HG02973 (cell line): ENCODE data around the gene CDKN2B-AS1.

Experiments
- ATAC-seq: cut with Tn5 transposase; IDR thresholded peaks from one replicate; pipeline ENCODE4 v1.9.1; 2021; ENCODE audit warnings: moderate library complexity; ENCODE audit not compliant: unreplicated experiment

CDKN2B-AS1 gene

GRCh38 chr9:22114956-22115355, 120.4 kb downstream of the CDKN2B-AS1 start:
- no peak for ATAC-seq

GRCh38 chr9:22116758-22117157, 122.2 kb downstream of the CDKN2B-AS1 start:
- no peak for ATAC-seq

DNA sequence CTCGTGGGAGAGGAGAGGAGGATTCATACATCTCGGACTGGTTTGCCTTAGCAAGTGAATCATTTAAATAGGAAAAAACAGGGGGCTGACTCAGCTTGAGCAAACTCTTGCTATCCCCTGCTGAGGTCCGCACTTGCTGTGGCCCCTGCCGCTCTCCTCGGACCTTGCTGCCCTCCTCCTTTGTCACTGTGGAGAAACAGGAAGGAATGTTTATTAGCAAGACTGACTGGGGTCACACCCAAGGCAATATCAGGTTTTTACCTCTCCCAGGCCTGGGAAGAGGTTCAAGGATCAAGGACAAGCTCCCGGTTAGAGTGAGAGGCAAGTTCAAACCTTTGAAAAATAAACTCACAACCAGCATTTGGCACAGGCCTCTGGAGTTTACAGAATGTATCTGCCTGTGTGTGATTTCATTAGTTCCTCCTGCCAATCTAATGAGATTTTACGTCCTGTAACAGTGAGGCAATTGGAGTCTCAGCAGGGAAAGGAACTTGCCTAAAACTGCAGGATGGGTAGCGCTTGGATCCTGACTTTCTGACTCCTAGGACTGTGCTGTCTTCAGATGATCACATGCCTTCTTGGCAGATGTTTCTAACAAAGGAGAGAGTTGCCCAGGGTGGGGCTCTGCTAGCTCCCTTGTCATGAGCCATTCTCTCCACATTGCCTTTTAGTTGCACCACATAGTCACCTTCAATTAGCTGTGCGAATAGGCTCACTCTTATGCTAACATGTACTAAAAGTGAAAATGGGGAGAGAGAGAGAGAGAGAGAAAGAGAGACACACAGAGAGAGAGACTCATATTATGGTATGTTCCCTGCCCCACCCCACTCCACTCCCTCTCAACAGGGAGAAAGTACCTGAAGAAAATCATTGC, 123.2 kb downstream of the CDKN2B-AS1 start:
- ATAC-seq: no peak

DNA sequence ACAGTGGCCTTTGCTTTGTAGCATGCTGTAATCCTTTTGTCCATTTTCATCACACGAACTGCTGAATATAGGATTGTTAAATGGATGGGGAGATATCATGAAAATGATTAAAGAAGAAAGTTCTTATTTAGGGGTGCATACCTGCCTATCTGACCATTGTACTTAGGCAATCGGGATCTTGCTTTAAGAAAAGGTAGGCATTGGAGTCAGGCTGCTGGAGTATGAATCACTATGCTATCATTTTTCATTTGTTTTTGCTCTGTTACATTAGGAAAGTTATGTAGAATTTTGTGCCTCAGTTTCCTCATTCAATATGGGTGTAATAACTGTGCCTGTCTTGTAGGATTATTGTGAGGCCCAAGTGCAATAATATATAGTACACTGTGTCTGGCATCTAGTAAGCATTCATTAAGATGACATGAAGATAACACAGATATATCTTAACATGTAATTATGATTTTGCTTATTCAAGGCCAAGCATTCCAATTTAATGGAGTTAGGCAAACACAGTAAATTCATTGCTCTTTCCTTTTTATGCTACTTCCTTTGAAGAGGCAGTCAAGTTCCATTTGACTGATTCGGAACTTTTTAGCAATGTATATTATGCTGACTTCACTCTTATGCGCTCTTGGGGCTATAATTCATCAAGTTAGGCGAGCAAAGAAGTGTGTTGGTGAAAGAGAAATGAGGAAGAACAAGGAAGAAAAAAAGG, 124.4 kb downstream of the CDKN2B-AS1 start:
- ATAC-seq: no peak

GRCh38 chr9:22119522-22120158, 125.0 kb downstream of the CDKN2B-AS1 start:
- peak; percentile 70 for ATAC-seq

DNA sequence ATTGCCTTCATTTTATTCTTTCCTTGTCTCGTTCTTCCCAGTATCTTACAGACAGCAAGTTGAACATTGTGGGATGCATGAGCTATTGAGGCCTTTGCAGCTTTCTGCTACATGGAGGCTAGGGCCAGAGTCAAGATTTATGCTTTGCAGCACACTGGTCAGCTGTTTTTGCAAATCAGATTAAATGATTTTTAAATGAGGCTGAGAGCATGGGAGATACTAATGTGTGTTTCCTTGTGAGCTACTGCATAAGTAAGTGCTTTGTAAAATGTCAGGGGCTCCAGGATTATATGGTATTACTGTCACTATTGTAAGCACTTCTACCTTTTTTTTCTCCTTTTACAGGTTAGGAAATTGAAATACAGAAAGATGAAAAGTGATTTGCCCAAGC, 125.6 kb downstream of the CDKN2B-AS1 start:
- ATAC-seq: no peak

DNA sequence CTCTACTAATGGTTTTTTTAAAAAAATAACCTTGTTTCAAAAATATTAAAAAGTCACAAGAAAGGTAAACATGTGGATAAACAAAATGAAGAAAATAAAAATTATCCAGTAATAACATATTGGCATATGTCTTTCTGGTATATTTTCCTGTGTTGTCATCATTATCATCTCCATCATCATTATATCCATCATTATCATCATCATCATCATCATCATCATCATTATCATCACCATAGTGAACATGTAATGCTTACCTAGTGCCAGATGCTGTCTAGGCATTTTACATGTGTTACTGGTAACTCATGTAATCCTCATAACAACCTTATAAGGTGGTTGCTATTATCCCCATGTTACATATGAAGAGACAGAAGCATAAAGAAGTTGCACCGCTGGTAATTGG, 126.0 kb downstream of the CDKN2B-AS1 start:
- ATAC-seq: no peak

DNA sequence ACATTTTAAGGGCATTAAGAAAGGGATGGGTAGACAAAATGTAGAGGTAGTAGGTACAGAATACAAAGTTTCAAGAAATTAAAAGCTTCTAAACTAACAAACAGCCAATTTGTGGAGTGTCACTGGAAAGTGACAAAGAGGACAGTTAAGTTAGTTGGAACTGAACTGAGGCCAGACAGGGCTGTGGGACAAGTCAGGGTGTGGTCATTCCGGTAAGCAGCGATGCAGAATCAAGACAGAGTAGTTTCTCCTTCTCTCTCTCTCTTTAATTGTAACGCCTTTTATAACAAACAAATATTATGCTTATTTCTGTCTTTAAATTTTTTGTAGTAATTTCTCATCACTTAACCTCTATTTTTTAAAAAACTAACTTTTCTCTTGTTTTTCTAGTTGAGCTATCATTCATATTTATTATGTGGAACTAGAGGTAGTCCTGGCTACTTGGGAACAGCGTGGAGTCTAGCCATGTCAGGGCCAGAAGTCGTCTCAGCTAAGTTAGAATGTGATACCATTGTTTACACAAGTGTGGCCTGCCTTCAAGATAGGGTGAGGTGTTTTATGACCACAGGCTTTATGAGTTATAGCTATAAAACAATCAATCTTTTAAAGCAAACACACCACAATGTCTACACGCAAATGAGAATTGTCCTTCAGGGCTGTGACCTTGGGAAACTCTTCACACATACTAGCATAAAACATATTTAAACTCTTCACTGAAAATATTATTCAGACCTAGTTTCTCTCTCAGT, 129.8 kb downstream of the CDKN2B-AS1 start:
- no peak for ATAC-seq

- no peak for ATAC-seq
These were observed 134.5 kb downstream of the CDKN2B-AS1 start for GRCh38 chr9:22129133-22129532.

- ATAC-seq: no peak
These were observed 135.0 kb downstream of the CDKN2B-AS1 start for GRCh38 chr9:22129633-22130032.

DNA sequence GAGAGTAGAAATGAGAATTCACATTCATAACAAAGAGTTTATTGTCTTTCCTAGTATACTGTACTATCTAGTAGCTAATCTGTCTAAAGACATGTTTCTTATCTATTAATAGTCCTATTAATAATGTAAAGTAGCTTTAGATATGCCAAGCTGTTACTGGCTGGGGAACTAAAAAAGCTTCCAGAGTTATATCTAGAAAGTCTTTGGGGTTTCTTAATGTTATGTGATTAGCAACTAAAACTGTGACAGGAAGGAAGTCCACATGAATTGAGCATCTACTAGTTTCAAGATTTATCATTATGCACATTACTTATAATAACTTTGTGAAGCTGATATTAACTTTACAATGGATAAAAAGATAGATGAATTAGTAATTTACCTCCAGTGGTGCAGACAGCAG, 137.2 kb downstream of the CDKN2B-AS1 start:
- ATAC-seq: no peak

DNA sequence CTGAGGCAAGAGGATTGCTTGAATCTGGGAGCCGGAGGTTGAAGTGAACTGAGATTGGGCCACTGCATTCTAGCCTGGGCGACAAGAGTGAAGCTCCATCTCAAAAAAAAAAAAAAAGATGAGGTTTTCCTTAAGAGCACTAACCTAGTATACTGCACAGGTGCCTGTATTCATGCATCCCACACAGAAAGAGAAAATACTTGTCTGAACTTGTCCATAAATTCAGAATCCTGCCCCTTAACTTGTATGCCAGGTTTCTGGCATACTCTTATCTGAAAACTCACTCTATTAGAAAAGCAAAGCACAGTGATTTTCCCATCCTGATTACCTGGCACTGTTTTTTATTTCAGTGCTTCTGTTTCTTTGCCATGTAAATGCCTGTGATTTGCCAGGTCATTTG, 139.8 kb downstream of the CDKN2B-AS1 start:
- no peak for ATAC-seq

DNA sequence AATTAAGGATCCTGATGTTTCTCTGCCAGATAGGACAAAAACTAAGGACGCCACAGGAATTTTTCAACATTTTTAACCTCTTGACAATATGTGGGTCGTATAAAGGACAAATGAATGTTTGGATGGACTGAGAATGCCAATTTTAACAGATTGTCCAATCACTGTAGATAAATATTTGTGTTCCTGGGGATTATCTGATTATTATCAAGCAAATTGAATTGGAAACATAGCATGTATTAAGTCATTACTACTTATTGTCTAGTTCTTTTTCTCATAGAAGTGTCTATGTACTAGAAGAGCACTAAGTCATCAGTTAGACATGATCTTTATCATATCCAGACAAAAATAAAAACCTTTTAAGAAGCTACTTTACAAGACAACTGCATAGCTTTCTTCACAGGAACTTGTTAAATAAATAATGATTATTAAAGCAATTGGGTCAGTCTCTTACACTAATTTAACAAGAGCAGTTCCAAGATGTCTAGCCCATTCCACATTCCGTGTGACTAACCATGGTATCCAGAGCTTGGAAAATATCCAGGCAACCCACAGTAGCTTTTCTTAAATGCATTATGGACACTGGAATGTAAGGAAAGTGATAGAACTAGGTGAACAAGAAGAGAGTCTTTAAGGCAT, 142.0 kb downstream of the CDKN2B-AS1 start:
- no peak for ATAC-seq

GRCh38 chr9:22138956-22139660, 144.5 kb downstream of the CDKN2B-AS1 start:
- ATAC-seq: no peak

- no peak for ATAC-seq
These were observed 147.3 kb downstream of the CDKN2B-AS1 start for GRCh38 chr9:22141908-22142307.

DNA sequence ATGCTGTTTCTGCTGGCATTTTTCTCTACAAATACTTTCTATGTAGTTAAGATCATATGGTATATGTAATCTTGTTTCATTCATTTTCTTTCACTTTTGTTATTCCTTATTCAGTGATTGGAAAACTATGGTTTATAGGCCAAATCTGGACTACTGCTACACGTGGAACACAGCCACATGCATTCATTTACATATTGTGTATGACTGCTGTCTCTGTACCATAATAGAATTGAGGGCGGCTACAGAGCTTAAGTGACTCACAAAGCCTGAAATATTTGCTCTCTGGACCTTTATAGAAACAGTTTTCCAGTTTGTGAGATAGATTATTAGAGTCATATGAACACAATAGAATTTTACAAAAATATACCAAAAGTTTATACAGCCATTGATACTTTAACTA, 148.1 kb downstream of the CDKN2B-AS1 start:
- no peak for ATAC-seq

GRCh38 chr9:22143799-22144625, 149.4 kb downstream of the CDKN2B-AS1 start:
- no peak for ATAC-seq

DNA sequence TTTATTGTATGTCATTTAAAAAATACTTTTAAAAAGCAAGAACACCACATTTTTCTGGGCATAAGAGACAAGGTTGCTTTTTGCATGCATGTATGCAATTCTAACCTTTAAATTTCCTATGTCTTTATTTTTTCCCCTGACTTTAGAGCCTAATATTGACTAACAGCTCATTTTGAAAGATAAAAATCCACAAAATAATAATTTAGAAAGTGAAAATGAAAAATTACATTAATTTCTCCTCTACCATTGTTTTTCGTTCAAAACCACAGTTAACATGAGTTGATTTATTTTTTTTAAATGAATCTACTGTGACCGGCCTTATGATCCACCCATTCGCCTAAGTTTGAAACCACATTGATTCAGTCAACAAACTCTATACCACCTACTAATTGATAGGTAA, 152.0 kb downstream of the CDKN2B-AS1 start:
- no peak for ATAC-seq
